HCT116 (cell line): Measurements from ENCODE around the gene POC1B. TPM values are rescaled to one million over a fixed set of nuclear protein-coding genes. Genes with fewer than 3 reads are reported as not detected.

Experiments
- ATAC-seq: fragments of 200-7000 bp; cut with Tn5 transposase; 2 replicates; pipeline ENCODE4 v1.9.1; 2020; ENCODE audit warnings: mild to moderate bottlenecking, moderate library complexity
- BruUV-seq: library from RNA; stranded (reverse); fragments of 400-500 nt; replicated peaks from 2 replicates; lab custom pipeline; 2021; lab: Mats Ljungman, UMichigan
- CTCF ChIA-PET: fragments of 300-600 bp; sonication (Branson Sonifier 250); formaldehyde crosslinking; loops from one replicate; lab custom pipeline; 2021; ENCODE audit warnings: antibody characterized with exemption; lab: Charles Lee
- POLR2A ChIA-PET: fragments of 300-600, 350-600 bp; sonication (Branson Sonifier 250); formaldehyde crosslinking; loops from one replicate; lab custom pipeline; 2021; ENCODE audit warnings: antibody characterized with exemption; lab: Charles Lee
- RAD21 ChIA-PET, 2 experiments: fragments of 300-600 bp; sonication (Branson Sonifier 250); formaldehyde crosslinking; loops; one replicate each; lab custom pipeline; 2023; ENCODE audit warnings: low total read pairs in 2 of 2; ENCODE audit not compliant: uncharacterized antibody in 2 of 2, unreplicated experiment in 2 of 2, low non-redundant PET in 1 of 2; lab: Charles Lee
- DNase-seq: peaks from one replicate; pipeline ENCODE4 v3.0.0-alpha.2; 2010; ENCODE audit warnings: low read depth, low spot score
- H2AFZ ChIP-seq: fragments of 200-600 bp; shearing (Covaris generic), sonication (generic); 2 replicates; pipeline ENCODE4 v1.6.1; 2017; ENCODE audit warnings: low read depth, mixed run types, mixed read lengths, antibody characterized with exemption, low read length; ENCODE audit not compliant: poor library complexity, severe bottlenecking
- H3K27ac ChIP-seq: 2 replicates; pipeline ENCODE4 v1.5.1; 2012; ENCODE audit warnings: low read depth, low read length
- H3K27me3 ChIP-seq: fragments of 200-600 bp; sonication (generic); 2 replicates; pipeline ENCODE4 v1.6.1; 2016; ENCODE audit warnings: mixed run types, low read length, mixed read lengths; ENCODE audit not compliant: insufficient read depth
- H3K36me3 ChIP-seq, 2 experiments: fragments of 200-500 bp in 1 of 2; fragments of 200-600 bp in 1 of 2; sonication (Bioruptor generic) in 1 of 2; sonication (generic) in 1 of 2; 2 replicates each; pipeline versions ENCODE4 v1.5.1 to v1.6.1; 2014 to 2016; ENCODE audit warnings: low read length in 2 of 2, inconsistent platforms in 1 of 2, mixed read lengths in 1 of 2, mixed run types in 1 of 2; ENCODE audit not compliant: insufficient read depth in 2 of 2, control insufficient read depth in 1 of 2
- H3K4me1 ChIP-seq, 2 experiments: fragments of 200-600 bp in 1 of 2; sonication (generic) in 1 of 2; 2 replicates each; pipeline versions ENCODE4 v1.5.1 to v1.6.1; 2012 to 2017; ENCODE audit warnings: low read length in 2 of 2, inconsistent platforms in 1 of 2, mild to moderate bottlenecking in 1 of 2, mixed read lengths in 1 of 2, mixed run types in 1 of 2, moderate library complexity in 1 of 2; ENCODE audit not compliant: insufficient read depth in 2 of 2, control insufficient read depth in 1 of 2
- H3K4me2 ChIP-seq: fragments of 200-600 bp; sonication (generic); 2 replicates; pipeline ENCODE4 v1.6.1; 2017; ENCODE audit warnings: mixed run types, low read length, mixed read lengths
- H3K4me3 ChIP-seq, 2 experiments: fragments of 200-600 bp in 1 of 2; sonication (generic) in 1 of 2; replicated peaks in 1 of 2; 2 replicates each; pipeline ENCODE4 v1.5.1; 2011 to 2016; ENCODE audit warnings: low read length in 2 of 2, control low read depth in 1 of 2, low read depth in 1 of 2, mild to moderate bottlenecking in 1 of 2, mixed read lengths in 1 of 2, mixed run types in 1 of 2
- H3K79me2 ChIP-seq: fragments of 200-600 bp; sonication (generic); 2 replicates; pipeline ENCODE4 v1.6.1; 2017; ENCODE audit warnings: mild to moderate bottlenecking, mixed run types, low read length, moderate library complexity, mixed read lengths; ENCODE audit not compliant: insufficient read depth
- H3K9ac ChIP-seq: fragments of 200-600 bp; sonication (generic); 2 replicates; pipeline ENCODE4 v1.6.1; 2016; ENCODE audit warnings: low read length, mixed read lengths
- H3K9me2 ChIP-seq: fragments of 200-600 bp; sonication (generic), shearing (Covaris generic); 2 replicates; pipeline ENCODE4 v1.6.1; 2017; ENCODE audit warnings: mixed run types, mild to moderate bottlenecking, moderate library complexity; ENCODE audit not compliant: insufficient read depth
- H3K9me3 ChIP-seq, 2 experiments: fragments of 200-500 bp in 1 of 2; fragments of 200-600 bp in 1 of 2; sonication (Bioruptor generic) in 1 of 2; sonication (generic) in 1 of 2; 2 replicates each; pipeline ENCODE4 v1.6.1; 2014 to 2017; ENCODE audit warnings: low read length in 2 of 2, mixed read lengths in 2 of 2, inconsistent platforms in 1 of 2, low read depth in 1 of 2, mild to moderate bottlenecking in 1 of 2, mixed run types in 1 of 2, moderate library complexity in 1 of 2; ENCODE audit not compliant: control insufficient read depth in 1 of 2, insufficient read depth in 1 of 2
- H4K20me1 ChIP-seq: fragments of 200-600 bp; sonication (generic), shearing (Covaris generic); 2 replicates; pipeline ENCODE4 v1.6.1; 2017; ENCODE audit warnings: mixed run types, mild to moderate bottlenecking, moderate library complexity; ENCODE audit not compliant: insufficient read depth
- ELF1 ChIP-seq: IDR thresholded peaks from 2 replicates; pipeline ENCODE4 v1.6.1; 2012; ENCODE audit warnings: low read depth, borderline replicate concordance
- EZH2 ChIP-seq: fragments of 200-600 bp; sonication (generic); IDR thresholded peaks from 2 replicates; pipeline ENCODE4 v1.6.1; 2017; ENCODE audit warnings: antibody characterized with exemption, mixed run types
- EZH2phosphoT487 ChIP-seq: fragments of 200-600 bp; IDR thresholded peaks from 2 replicates; pipeline ENCODE4 v1.6.1; 2018; ENCODE audit warnings: antibody characterized with exemption, borderline replicate concordance
- POLR2A ChIP-seq: IDR thresholded peaks from 2 replicates; pipeline ENCODE4 v1.7.0; 2011; ENCODE audit warnings: borderline replicate concordance; ENCODE audit not compliant: insufficient read depth, insufficient read length; ENCODE audit errors: extremely low read depth
- POLR2AphosphoS5 ChIP-seq: IDR thresholded peaks from 2 replicates; pipeline ENCODE4 v1.6.1; 2011; ENCODE audit warnings: mild to moderate bottlenecking, low read depth, low read length, moderate library complexity
- RAD21 ChIP-seq: IDR thresholded peaks from 2 replicates; pipeline ENCODE4 v1.6.1; 2012; ENCODE audit warnings: low read depth, mild to moderate bottlenecking
- SIN3A ChIP-seq: IDR thresholded peaks from 2 replicates; pipeline ENCODE4 v1.6.1; 2012; ENCODE audit warnings: low read depth
- YY1 ChIP-seq: IDR thresholded peaks from 2 replicates; pipeline ENCODE4 v1.6.1; 2011; ENCODE audit warnings: low read length, low read depth, moderate library complexity, mild to moderate bottlenecking; ENCODE audit not compliant: insufficient replicate concordance; ENCODE audit errors: extremely low read depth
- intact Hi-C: fragments of 100-400 bp; cut with micrococcal nuclease; formaldehyde crosslinking; loops from 2 replicates; pipeline ENCODE4 v1.10.0; 2022
- total RNA-seq: library from RNA; stranded (reverse); gene quantifications from one replicate; pipeline ENCODE4 v1.2.1, GENCODE V29; 2021; ENCODE audit not compliant: unreplicated experiment
- TF ChIP-seq, protein P1 (sequence below), 3 experiments: fragments of 200-600 bp in 1 of 3; sonication (generic) in 1 of 3; IDR thresholded peaks in 2 of 3; conservative IDR thresholded peaks in 1 of 3; 2 replicates each; pipeline ENCODE4 v1.5.1; 2012 to 2017; ENCODE audit warnings: low read depth in 2 of 3, low read length in 2 of 3, antibody characterized with exemption in 1 of 3, borderline replicate concordance in 1 of 3, control low read depth in 1 of 3, mild to moderate bottlenecking in 1 of 3, mixed read lengths in 1 of 3, mixed run types in 1 of 3, moderate library complexity in 1 of 3; ENCODE audit not compliant: insufficient read depth in 1 of 3
- TF ChIP-seq, protein P2 (sequence below): IDR thresholded peaks from 2 replicates; pipeline ENCODE4 v1.6.1; 2012

POC1B gene
- total RNA-seq, 1 experiment from 2014 or later, result 14.3 TPM

DNA sequence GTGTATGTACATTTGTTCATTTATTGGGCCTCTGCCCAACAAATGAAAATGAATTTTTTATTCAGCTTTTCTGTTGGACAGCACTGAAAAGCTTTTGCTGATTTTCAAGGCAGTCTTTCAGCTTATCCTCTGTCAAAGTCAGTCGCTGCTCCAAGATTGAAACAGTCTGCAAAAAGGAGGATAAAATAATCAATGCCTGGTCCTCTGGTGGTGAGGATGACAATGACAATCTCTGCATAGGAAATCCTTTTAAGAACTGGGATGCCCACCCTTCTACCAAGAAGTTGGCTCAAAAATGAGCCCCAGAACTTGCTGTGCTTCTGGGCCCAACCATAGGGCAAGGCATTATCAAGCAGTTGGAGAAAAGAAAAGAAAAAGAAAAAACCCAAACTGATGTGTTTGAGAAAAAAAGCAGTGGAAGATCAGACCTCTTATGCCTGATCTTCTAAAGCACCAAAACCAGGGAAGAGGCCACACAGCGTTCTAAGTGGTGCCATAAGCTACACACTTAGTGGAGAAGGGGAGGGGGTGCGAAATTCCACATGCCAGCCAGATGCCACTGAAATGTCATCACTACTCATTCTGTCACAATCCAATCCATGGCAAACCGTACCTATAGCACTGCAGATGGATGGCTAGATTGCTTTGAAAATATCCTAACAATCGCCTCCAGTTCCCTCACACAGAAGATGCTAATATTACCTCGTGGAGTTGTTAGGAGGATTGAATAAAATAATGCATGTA, 104.6 kb downstream of the POC1B start:
- H3K27me3 ChIP-seq, result no peaks in the 10 kb centered on the region
- intact Hi-C loops, result no loop called here
- CTCF ChIA-PET, result no interaction called here
- no TSS peak for BruUV-seq
- H3K27ac ChIP-seq, result no peak overlapping the region
- RAD21 ChIA-PET, result no interaction called here
- POLR2A ChIA-PET, result no interaction called here
- 0 out of 2 replicates have a peak, but pooled peaks have one; percentile 47 for ATAC-seq
- no peak for DNase-seq
- TF ChIP-seq, protein P1, sequence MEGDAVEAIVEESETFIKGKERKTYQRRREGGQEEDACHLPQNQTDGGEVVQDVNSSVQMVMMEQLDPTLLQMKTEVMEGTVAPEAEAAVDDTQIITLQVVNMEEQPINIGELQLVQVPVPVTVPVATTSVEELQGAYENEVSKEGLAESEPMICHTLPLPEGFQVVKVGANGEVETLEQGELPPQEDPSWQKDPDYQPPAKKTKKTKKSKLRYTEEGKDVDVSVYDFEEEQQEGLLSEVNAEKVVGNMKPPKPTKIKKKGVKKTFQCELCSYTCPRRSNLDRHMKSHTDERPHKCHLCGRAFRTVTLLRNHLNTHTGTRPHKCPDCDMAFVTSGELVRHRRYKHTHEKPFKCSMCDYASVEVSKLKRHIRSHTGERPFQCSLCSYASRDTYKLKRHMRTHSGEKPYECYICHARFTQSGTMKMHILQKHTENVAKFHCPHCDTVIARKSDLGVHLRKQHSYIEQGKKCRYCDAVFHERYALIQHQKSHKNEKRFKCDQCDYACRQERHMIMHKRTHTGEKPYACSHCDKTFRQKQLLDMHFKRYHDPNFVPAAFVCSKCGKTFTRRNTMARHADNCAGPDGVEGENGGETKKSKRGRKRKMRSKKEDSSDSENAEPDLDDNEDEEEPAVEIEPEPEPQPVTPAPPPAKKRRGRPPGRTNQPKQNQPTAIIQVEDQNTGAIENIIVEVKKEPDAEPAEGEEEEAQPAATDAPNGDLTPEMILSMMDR (IDR thresholded peaks at IDR 0.05 in 2 of 3, conservative IDR thresholded peaks at IDR 0.05 in 1 of 3; ENCODE audit: borderline replicate concordance in 1 of 3, insufficient read depth in 1 of 3, low read depth in 2 of 3, low read length in 2 of 3), result peak in 2 of 3 experiments; percentile 22 to 36; a peak in 2 of 6 replicates
- TF ChIP-seq RAD21 (peak; percentile 11; the same call in 1 of the 2 replicates), POLR2A (no peak)
- H3K9me2 ChIP-seq, result peaks cover 3% of the 10 kb centered on the region; the same call in 1 of the 2 replicates
- H3K4me2 ChIP-seq, result no peak overlapping the region
- no peaks in the 10 kb centered on the region for H3K79me2 ChIP-seq
- H3K4me3 ChIP-seq, result no peak overlapping the region
- no peaks in the 10 kb centered on the region for H3K9me3 ChIP-seq
- H3K9ac ChIP-seq, result no peak overlapping the region
- no peak overlapping the region for H2AFZ ChIP-seq
- no peaks in the 10 kb centered on the region for H3K4me1 ChIP-seq
- no peaks in the 10 kb centered on the region for H4K20me1 ChIP-seq
- no peaks in the 10 kb centered on the region for H3K36me3 ChIP-seq

DNA sequence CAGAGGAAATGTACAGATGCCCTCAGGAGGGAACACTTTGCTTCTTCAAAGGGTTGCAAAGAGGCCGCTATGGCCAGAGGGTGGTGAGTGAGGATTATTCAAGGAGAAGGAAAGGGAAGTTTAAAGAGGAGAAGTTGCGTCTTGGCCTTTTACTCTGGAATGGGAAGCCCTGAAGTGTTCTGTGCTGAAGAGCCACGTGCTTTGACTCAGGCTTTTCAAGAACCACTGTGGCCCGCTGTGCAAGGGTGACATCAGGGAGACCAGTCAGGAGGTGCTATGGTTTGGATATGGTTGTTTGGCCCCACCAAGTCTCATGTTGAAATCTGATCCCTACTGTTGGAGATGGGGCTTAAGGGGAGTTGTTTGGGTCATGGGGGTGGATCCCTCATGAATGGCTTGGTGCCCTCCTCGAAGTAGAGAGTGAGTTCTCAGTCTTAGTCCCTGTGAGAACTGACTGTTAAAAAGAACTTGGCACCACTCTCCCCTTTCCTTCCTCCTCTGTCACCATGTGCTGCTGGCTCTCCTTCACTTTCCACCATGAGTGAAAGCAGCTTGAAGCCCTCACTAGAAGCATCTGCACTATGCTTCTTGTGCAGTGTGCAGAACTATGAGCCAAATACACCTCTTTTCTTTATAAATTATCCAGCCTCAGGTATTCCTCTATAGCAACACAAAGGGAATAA, 107.5 kb downstream of the POC1B start:
- intact Hi-C loops, result no loop called here
- H3K27ac ChIP-seq, result no peak overlapping the region
- H4K20me1 ChIP-seq, result no peaks in the 10 kb centered on the region
- no peak overlapping the region for H3K9ac ChIP-seq
- H3K4me3 ChIP-seq, result no peak overlapping the region
- CTCF ChIA-PET, result no interaction called here
- H3K4me2 ChIP-seq, result no peak overlapping the region
- no peaks in the 10 kb centered on the region for H3K36me3 ChIP-seq
- ATAC-seq, result no peak
- POLR2A ChIA-PET, result no interaction called here
- no peaks in the 10 kb centered on the region for H3K27me3 ChIP-seq
- H3K9me2 ChIP-seq, result no peaks in the 10 kb centered on the region
- H3K4me1 ChIP-seq, result no peaks in the 10 kb centered on the region
- no TSS peak for BruUV-seq
- no peak for DNase-seq
- no peaks in the 10 kb centered on the region for H3K9me3 ChIP-seq
- no peak overlapping the region for H2AFZ ChIP-seq
- TF ChIP-seq EZH2phosphoT487 (no peak), RAD21 (no peak), POLR2AphosphoS5 (no peak), ELF1 (no peak), SIN3A (no peak), YY1 (no peak), EZH2 (no peak)
- TF ChIP-seq, protein P2, sequence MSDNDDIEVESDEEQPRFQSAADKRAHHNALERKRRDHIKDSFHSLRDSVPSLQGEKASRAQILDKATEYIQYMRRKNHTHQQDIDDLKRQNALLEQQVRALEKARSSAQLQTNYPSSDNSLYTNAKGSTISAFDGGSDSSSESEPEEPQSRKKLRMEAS, result no peak
- no peaks in the 10 kb centered on the region for H3K79me2 ChIP-seq
- RAD21 ChIA-PET, result no interaction called here
